GM23338 (cell line): Measurements from ENCODE around the gene ANKH. TPM values are rescaled to one million over a fixed set of nuclear protein-coding genes. Genes with fewer than 3 reads are reported as not detected.

Experiments
- ATAC-seq: fragments of 200-7000 bp; cut with Tn5 transposase; 3 replicates; pipeline ENCODE4 v1.9.1; 2020
- DNase-seq: peaks from one replicate; pipeline ENCODE4 v3.0.0-alpha.2; 2015; ENCODE audit warnings: low spot score
- H2AFZ ChIP-seq: fragments of 200-600 bp; sonication (generic); 2 replicates; pipeline ENCODE4 v1.8.0; 2016; ENCODE audit warnings: antibody characterized with exemption, mild to moderate bottlenecking, moderate library complexity
- H3F3A ChIP-seq: fragments of 200-600 bp; sonication (generic); replicated peaks from 2 replicates; pipeline ENCODE4 v1.8.0; 2017; ENCODE audit warnings: antibody characterized with exemption, mixed run types, low read depth
- H3K27ac ChIP-seq: fragments of 200-600 bp; sonication (generic); 2 replicates; pipeline ENCODE4 v1.6.1; 2016; ENCODE audit warnings: low read depth
- H3K27me3 ChIP-seq: fragments of 200-600 bp; sonication (generic); 2 replicates; pipeline ENCODE4 v1.8.0; 2016; ENCODE audit warnings: mild to moderate bottlenecking, mixed run types, moderate library complexity; ENCODE audit not compliant: insufficient read depth
- H3K36me3 ChIP-seq: fragments of 200-600 bp; sonication (generic); 2 replicates; pipeline ENCODE4 v1.8.0; 2016; ENCODE audit warnings: mild to moderate bottlenecking; ENCODE audit not compliant: insufficient read depth
- H3K4me1 ChIP-seq: fragments of 200-600 bp; sonication (generic); 2 replicates; pipeline ENCODE4 v1.8.0; 2016; ENCODE audit warnings: mild to moderate bottlenecking, moderate library complexity; ENCODE audit not compliant: insufficient read depth
- H3K4me2 ChIP-seq: fragments of 200-600 bp; sonication (generic); 2 replicates; pipeline ENCODE4 v1.7.1; 2017; ENCODE audit warnings: mixed run types
- H3K4me3 ChIP-seq: fragments of 200-600 bp; sonication (generic); 2 replicates; pipeline ENCODE4 v1.6.1; 2016; ENCODE audit warnings: mixed run types
- H3K79me2 ChIP-seq: fragments of 200-600 bp; sonication (generic); replicated peaks from 2 replicates; pipeline ENCODE4 v1.8.0; 2017; ENCODE audit warnings: mild to moderate bottlenecking; ENCODE audit not compliant: insufficient read depth
- H3K9me2 ChIP-seq: fragments of 200-600 bp; sonication (generic); 2 replicates; pipeline ENCODE4 v1.8.0; 2017; ENCODE audit not compliant: insufficient read depth
- H4K20me1 ChIP-seq: fragments of 200-600 bp; sonication (generic); replicated peaks from 2 replicates; pipeline ENCODE4 v1.8.0; 2017; ENCODE audit warnings: mild to moderate bottlenecking; ENCODE audit not compliant: insufficient read depth
- H3K27ac Mint-ChIP-seq: 2 replicates; pipeline ENCODE4 v1.8.0; 2020; ENCODE audit warnings: inconsistent platforms, mild to moderate bottlenecking, moderate library complexity, mixed read lengths
- H3K27me3 Mint-ChIP-seq: 3 replicates; pipeline ENCODE4 v1.8.0; 2022; ENCODE audit warnings: low read depth, mild to moderate bottlenecking, moderate library complexity, mixed read lengths, inconsistent platforms; ENCODE audit not compliant: insufficient read depth, poor library complexity
- H3K36me3 Mint-ChIP-seq: 3 replicates; pipeline ENCODE4 v1.8.0; 2021; ENCODE audit warnings: low read depth, mild to moderate bottlenecking, inconsistent platforms, moderate library complexity, mixed read lengths
- H3K4me1 Mint-ChIP-seq: 3 replicates; pipeline ENCODE4 v1.8.0; 2020; ENCODE audit warnings: mild to moderate bottlenecking, inconsistent platforms, mixed read lengths
- H3K4me3 Mint-ChIP-seq: 3 replicates; pipeline ENCODE4 v1.8.0; 2021; ENCODE audit warnings: moderate library complexity, mild to moderate bottlenecking, inconsistent platforms, mixed read lengths
- H3K9me3 Mint-ChIP-seq: 3 replicates; pipeline ENCODE4 v1.8.0; 2020; ENCODE audit warnings: moderate library complexity, mild to moderate bottlenecking, inconsistent platforms, mixed read lengths
- EZH2phosphoT487 ChIP-seq: fragments of 200-600 bp; sonication (generic); IDR thresholded peaks from one replicate; pipeline ENCODE4 v1.8.1; 2018; ENCODE audit warnings: antibody characterized with exemption; ENCODE audit not compliant: unreplicated experiment
- POLR2AphosphoS5 ChIP-seq: IDR thresholded peaks from 2 replicates; pipeline ENCODE4 v1.6.1; 2016; ENCODE audit warnings: antibody characterized with exemption, low read depth
- ZNF331 ChIP-seq: fragments of 250-450 bp; sonication (Bioruptor Pico); IDR thresholded peaks from 2 replicates; pipeline ENCODE4 v1.5.0; 2020; ENCODE audit warnings: low read depth, mild to moderate bottlenecking, moderate library complexity
- polyA plus RNA-seq: library from polyadenylated mRNA; unstranded; fragments of >200 nt; fragmentation: Nextera tagmentation; extraction: Ambion mirVana; gene quantifications from 2 replicates; pipeline ENCODE4 v1.2.1, GENCODE V29; 2016
- total RNA-seq: library from RNA; depleted of rRNA; stranded (reverse); fragments of >200 nt; shearing (Covaris generic); gene quantifications from 2 replicates; pipeline ENCODE4 v1.2.3, GENCODE V29; 2014
- TF ChIP-seq, protein P1 (sequence below): fragments of 250-450 bp; sonication (Bioruptor Pico); IDR thresholded peaks from 2 replicates; pipeline ENCODE4 v1.5.0; 2020; ENCODE audit warnings: mild to moderate bottlenecking, moderate library complexity
- TF ChIP-seq, protein P2 (sequence below): IDR thresholded peaks from one replicate; pipeline ENCODE4 v1.6.1; 2018; ENCODE audit warnings: antibody characterized with exemption; ENCODE audit not compliant: unreplicated experiment
- TF ChIP-seq, protein P3 (sequence below), 2 experiments: fragments of 200-600 bp in 1 of 2; sonication (generic) in 1 of 2; conservative IDR thresholded peaks; 2 replicates each; pipeline versions ENCODE4 v1.5.1 to v1.6.1; 2016 to 2017; ENCODE audit warnings: antibody characterized with exemption in 2 of 2, low read depth in 2 of 2, mild to moderate bottlenecking in 2 of 2, moderate library complexity in 1 of 2

The ANKH gene
- total and polyA plus RNA-seq, 2 experiments from 2014 or later = 5.0 to 6.1 TPM

DNA sequence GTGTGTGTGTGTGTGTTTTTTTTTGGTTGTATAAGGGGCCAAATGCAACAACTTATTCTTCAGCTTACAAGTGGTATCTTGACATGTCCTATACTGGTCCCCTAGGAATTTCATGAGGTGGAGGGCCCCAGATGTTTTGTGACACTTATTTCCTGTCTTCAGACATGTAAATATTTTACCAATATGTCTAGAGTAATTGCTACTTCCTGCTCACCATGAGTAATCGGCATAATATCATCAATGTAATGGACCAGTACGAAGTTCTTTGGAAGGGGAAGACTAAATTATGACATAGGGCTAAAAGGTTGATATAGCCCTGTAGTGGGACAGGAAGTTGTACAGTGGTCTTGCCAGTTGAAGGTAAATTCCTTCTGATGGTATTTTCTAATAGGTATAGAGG is 210.7 kb downstream of the ANKH start (continued):
- TF ChIP-seq POLR2AphosphoS5 = no peak

DNA sequence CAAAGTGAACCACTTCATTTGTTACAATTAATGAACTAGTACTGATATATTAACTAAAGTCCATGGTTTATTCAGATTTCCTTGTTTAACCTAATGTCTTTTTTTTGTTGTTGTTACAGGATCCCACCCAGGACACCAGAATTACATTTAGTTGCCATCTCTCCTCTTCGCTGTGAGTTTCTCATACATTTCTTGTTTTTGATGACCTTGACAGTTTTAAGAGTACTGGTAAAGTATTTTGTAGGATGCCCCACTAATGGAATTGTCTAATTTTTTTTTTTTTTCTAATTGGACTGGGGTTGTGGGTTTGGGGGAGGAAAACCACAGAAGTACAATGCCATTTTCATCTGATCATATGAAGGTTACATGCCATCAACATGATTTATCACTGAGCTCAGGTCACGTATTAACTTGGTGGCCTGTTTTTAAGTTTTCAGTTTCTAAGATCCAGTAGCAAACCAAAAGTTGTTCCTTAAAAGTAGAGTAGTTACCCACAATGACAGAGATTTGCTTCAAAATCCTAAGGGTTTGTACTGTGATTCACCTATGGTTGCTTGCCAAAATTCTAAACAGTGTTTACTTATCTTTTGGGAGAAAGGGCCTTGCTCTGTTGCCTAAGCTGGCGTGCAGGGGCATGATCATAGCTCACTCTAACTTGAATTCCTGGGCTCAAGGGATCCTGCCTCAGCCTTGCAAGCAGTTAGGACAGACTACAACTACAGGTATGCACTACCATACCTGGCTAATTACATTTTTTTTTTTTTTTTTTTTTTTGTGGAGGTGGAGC is 211.6 kb downstream of the ANKH start:
- Histone ChIP-seq H3K27me3 (peaks cover 18% of the 10 kb centered on the region), H3K79me2 (no peaks in the 10 kb centered on the region), H3K4me1 (peaks cover 5% of the 10 kb centered on the region), H3K4me3 (no peak overlapping the region), H3K9me2 (peaks cover 4% of the 10 kb centered on the region), H4K20me1 (no peaks in the 10 kb centered on the region), H2AFZ (no peak overlapping the region), H3F3A (0 out of 2 replicates have a peak, but pooled peaks cover 3% of the 10 kb centered on the region), H3K27ac (no peak overlapping the region), H3K36me3 (no peaks in the 10 kb centered on the region), H3K4me2 (no peak overlapping the region)
- TF ChIP-seq, protein P1, sequence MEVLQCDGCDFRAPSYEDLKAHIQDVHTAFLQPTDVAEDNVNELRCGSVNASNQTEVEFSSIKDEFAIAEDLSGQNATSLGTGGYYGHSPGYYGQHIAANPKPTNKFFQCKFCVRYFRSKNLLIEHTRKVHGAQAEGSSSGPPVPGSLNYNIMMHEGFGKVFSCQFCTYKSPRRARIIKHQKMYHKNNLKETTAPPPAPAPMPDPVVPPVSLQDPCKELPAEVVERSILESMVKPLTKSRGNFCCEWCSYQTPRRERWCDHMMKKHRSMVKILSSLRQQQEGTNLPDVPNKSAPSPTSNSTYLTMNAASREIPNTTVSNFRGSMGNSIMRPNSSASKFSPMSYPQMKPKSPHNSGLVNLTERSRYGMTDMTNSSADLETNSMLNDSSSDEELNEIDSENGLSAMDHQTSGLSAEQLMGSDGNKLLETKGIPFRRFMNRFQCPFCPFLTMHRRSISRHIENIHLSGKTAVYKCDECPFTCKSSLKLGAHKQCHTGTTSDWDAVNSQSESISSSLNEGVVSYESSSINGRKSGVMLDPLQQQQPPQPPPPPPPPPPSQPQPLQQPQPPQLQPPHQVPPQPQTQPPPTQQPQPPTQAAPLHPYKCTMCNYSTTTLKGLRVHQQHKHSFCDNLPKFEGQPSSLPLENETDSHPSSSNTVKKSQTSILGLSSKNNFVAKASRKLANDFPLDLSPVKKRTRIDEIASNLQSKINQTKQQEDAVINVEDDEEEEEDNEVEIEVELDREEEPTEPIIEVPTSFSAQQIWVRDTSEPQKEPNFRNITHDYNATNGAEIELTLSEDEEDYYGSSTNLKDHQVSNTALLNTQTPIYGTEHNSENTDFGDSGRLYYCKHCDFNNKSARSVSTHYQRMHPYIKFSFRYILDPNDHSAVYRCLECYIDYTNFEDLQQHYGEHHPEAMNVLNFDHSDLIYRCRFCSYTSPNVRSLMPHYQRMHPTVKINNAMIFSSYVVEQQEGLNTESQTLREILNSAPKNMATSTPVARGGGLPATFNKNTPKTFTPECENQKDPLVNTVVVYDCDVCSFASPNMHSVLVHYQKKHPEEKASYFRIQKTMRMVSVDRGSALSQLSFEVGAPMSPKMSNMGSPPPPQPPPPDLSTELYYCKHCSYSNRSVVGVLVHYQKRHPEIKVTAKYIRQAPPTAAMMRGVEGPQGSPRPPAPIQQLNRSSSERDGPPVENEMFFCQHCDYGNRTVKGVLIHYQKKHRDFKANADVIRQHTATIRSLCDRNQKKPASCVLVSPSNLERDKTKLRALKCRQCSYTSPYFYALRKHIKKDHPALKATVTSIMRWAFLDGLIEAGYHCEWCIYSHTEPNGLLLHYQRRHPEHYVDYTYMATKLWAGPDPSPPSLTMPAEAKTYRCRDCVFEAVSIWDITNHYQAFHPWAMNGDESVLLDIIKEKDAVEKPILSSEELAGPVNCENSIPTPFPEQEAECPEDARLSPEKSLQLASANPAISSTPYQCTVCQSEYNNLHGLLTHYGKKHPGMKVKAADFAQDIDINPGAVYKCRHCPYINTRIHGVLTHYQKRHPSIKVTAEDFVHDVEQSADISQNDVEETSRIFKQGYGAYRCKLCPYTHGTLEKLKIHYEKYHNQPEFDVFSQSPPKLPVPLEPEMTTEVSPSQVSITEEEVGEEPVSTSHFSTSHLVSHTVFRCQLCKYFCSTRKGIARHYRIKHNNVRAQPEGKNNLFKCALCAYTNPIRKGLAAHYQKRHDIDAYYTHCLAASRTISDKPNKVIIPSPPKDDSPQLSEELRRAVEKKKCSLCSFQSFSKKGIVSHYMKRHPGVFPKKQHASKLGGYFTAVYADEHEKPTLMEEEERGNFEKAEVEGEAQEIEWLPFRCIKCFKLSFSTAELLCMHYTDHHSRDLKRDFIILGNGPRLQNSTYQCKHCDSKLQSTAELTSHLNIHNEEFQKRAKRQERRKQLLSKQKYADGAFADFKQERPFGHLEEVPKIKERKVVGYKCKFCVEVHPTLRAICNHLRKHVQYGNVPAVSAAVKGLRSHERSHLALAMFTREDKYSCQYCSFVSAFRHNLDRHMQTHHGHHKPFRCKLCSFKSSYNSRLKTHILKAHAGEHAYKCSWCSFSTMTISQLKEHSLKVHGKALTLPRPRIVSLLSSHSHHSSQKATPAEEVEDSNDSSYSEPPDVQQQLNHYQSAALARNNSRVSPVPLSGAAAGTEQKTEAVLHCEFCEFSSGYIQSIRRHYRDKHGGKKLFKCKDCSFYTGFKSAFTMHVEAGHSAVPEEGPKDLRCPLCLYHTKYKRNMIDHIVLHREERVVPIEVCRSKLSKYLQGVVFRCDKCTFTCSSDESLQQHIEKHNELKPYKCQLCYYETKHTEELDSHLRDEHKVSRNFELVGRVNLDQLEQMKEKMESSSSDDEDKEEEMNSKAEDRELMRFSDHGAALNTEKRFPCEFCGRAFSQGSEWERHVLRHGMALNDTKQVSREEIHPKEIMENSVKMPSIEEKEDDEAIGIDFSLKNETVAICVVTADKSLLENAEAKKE (CRISPR knock-in tag) = no peak
- TF ChIP-seq EZH2phosphoT487 (no peak), ZNF331 (CRISPR knock-in tag) (no peak)
- TF ChIP-seq, protein P2, sequence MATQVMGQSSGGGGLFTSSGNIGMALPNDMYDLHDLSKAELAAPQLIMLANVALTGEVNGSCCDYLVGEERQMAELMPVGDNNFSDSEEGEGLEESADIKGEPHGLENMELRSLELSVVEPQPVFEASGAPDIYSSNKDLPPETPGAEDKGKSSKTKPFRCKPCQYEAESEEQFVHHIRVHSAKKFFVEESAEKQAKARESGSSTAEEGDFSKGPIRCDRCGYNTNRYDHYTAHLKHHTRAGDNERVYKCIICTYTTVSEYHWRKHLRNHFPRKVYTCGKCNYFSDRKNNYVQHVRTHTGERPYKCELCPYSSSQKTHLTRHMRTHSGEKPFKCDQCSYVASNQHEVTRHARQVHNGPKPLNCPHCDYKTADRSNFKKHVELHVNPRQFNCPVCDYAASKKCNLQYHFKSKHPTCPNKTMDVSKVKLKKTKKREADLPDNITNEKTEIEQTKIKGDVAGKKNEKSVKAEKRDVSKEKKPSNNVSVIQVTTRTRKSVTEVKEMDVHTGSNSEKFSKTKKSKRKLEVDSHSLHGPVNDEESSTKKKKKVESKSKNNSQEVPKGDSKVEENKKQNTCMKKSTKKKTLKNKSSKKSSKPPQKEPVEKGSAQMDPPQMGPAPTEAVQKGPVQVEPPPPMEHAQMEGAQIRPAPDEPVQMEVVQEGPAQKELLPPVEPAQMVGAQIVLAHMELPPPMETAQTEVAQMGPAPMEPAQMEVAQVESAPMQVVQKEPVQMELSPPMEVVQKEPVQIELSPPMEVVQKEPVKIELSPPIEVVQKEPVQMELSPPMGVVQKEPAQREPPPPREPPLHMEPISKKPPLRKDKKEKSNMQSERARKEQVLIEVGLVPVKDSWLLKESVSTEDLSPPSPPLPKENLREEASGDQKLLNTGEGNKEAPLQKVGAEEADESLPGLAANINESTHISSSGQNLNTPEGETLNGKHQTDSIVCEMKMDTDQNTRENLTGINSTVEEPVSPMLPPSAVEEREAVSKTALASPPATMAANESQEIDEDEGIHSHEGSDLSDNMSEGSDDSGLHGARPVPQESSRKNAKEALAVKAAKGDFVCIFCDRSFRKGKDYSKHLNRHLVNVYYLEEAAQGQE = no peak
- TF ChIP-seq, protein P3, sequence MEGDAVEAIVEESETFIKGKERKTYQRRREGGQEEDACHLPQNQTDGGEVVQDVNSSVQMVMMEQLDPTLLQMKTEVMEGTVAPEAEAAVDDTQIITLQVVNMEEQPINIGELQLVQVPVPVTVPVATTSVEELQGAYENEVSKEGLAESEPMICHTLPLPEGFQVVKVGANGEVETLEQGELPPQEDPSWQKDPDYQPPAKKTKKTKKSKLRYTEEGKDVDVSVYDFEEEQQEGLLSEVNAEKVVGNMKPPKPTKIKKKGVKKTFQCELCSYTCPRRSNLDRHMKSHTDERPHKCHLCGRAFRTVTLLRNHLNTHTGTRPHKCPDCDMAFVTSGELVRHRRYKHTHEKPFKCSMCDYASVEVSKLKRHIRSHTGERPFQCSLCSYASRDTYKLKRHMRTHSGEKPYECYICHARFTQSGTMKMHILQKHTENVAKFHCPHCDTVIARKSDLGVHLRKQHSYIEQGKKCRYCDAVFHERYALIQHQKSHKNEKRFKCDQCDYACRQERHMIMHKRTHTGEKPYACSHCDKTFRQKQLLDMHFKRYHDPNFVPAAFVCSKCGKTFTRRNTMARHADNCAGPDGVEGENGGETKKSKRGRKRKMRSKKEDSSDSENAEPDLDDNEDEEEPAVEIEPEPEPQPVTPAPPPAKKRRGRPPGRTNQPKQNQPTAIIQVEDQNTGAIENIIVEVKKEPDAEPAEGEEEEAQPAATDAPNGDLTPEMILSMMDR (conservative IDR thresholded peaks at IDR 0.05; ENCODE audit: low read depth in 2 of 2) = no peak
- H3K4me1 Mint-ChIP-seq = peaks cover 7% of the 10 kb centered on the region
- DNase-seq (no peak), ATAC-seq (no peak)
- H3K27ac Mint-ChIP-seq = no peak overlapping the region
- no peaks in the 10 kb centered on the region for H3K9me3 Mint-ChIP-seq
- no peaks in the 10 kb centered on the region; the same call in 2 of the 3 replicates for H3K36me3 Mint-ChIP-seq
- no peak overlapping the region for H3K4me3 Mint-ChIP-seq
- H3K27me3 Mint-ChIP-seq = peaks cover 14% of the 10 kb centered on the region
